NCI-H1048 (cell line): Measurements from ENCODE around the gene ADGRD1.

ENCODE experiments used
- DNase-seq: peaks from one replicate; lab custom pipeline; 2025; lab: John Stamatoyannopoulos, UW

ADGRD1 gene

DNA sequence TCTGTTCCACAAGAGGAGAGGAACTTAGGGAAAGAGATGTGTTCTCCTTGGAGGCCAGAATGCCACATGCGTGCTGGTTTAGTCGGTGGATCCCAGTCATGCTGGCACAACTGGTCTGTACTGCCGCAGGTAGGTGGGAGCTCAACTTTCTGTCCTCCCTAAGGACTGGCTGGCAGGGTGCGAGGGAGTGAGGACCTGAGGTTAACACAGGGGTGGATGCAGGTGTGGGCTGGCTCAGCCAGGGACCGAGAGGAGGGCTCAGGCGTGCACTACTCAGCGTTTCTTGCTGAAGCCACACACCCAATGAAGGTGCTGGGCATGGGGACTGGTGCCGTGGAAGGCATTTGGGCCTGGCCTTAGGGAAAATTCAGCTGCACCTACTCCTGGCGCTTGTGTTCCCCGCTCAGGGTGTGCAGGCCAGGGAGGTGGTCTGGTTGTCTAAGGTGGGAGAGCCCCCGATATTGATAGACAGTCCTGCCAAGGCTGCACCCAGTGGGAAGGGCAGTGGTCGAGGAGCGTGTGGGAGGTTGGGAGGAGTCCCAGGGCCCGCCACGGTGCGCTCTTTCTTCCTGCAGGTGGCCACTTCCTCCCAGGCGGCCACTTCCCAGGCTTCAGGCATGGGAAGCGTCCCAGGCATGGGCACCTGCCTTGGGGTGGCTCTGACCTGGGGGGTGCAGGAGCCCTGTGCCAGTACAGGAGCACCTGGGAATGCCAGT, 138.4 kb downstream of the ADGRD1 start:
- no peak for DNase-seq

DNA sequence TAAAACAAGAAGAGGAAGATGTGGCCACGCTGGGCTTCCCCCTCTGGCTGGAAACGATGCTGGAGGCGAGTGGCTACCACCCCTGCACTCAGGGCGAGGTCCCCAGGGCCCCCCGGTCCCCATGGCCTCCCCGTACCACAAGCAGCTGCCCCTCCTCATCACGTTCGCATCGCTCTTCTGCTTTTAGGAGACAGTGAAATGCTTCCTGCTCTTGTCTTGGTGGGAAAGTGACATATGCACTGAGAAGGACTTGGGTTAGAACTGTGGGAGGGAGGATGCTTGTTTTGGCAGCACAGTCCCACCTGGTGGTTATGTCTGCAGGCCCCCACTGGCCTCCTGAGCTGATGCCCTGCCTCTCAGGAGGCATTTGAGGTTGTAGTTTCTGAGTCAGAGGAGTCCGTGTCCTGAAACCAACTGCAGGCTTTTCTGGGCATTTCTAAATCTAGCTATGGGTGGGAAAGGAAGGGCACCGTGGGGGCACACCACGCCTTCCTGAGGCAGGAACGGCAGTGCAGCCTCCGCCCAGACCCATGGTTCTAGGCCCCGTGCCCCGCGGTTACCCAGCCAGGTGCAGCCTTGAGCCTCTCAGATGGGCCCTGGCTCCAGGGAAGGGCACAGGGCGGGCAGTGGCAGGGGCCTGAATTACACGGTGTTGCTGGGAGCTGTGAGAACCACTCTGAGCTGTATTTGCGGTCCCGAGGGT, 139.3 kb downstream of the ADGRD1 start:
- no peak for DNase-seq

DNA sequence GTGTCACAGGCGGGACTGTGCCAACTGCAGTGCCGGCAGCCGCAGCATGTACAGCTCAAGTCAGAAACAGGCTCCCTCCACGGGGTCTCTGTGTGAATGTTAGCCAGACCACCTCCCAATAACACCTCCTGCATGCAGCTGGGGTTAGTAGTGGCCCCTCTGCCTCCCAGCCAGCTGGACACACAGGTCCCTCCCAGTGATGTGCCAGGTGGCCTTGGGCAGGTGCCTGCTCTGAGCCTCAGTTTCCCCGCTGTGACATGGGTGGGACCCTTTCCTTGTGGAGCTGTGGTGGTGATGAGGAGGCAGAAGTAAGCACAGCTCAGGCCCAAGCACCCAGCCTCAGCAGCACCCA, 139.9 kb downstream of the ADGRD1 start:
- DNase-seq, result no peak

DNA sequence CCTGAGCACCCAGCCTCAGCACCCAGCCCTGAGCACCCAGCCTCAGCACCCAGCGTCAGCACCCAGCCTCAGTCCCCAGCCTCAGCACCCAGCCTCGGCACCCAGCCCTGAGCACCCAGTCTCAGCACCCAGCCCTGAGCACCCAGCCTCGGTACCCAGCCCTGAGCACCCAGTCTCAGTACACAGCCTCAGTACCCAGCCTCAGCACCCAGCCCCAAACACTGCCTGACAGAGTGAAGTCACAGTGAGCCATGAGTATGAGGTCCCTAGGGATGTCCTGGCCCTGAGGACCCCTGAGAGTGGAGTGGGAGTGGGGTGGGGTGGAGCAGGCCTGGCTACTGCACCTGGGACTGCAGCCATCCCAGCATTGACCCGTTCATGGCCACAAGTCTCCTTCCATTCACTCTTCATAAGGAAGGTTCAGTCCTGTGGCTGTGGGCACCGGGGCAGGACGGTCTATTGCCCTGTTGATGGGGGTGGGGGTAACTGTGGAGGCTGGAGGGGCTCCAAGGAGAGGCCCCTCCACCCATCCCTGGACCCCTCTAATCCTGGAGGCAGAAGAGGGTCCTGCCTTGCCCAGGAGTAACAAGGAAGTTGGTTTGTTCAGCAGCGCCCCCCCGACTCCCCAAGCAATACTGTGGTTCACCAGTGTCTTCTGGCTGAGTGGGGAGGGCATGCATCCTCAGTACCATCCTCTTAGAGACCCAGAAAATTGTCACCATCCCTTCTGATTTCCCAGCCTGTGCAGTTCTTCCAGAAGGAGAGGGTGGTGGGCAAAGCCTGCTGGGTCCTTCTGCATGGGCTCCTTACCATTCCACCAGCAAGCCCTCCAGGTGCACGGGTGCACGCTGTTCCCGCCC, 140.5 kb downstream of the ADGRD1 start:
- DNase-seq, result no peak

DNA sequence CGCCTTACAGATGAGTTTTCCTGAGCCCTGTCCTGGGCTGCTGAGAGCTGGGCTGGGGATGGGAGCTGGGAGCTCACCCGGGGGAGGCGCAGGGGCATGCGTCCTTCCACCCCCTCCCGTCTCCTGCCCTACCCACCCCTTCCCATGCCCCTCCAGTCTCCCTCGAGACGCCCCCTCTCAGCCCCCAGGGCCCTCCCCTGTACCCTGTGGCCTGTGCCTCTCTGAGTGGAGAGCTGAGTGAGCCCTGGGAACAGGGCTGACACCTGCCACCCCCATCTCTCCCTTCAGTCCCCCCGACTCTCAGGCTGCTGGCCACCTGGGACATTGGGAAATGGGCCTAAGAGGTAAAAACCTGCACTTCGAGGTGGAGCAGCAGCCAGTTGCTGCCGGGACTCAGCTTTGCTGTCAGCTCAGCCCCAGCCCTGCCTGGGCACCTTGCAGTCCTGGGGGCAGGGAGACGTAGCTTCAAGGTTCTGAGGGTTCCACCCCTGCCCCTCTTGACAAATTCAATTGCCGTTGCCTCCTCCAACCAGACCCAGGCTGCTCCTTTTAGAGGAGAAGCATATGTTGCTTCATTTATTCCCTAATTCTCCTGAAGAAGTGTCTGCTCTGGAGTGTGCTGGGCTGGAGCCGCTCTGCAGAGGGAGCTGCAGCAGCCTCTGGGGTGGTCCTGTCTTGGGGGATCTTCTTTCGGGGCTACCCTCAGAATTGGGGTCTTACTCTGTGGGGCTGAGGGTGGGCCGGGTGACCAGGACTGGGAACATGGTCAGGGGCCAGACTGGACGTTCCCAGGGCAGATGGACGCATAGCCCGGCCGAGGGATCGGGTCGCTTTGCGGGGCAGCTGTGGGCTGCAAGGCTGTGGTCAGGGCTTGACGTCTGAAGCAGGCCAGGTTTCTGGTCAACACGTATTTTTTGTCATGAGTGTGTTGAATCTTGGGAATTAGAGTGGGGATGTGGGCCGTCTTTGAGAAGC, 141.4 kb downstream of the ADGRD1 start:
- no peak for DNase-seq

DNA sequence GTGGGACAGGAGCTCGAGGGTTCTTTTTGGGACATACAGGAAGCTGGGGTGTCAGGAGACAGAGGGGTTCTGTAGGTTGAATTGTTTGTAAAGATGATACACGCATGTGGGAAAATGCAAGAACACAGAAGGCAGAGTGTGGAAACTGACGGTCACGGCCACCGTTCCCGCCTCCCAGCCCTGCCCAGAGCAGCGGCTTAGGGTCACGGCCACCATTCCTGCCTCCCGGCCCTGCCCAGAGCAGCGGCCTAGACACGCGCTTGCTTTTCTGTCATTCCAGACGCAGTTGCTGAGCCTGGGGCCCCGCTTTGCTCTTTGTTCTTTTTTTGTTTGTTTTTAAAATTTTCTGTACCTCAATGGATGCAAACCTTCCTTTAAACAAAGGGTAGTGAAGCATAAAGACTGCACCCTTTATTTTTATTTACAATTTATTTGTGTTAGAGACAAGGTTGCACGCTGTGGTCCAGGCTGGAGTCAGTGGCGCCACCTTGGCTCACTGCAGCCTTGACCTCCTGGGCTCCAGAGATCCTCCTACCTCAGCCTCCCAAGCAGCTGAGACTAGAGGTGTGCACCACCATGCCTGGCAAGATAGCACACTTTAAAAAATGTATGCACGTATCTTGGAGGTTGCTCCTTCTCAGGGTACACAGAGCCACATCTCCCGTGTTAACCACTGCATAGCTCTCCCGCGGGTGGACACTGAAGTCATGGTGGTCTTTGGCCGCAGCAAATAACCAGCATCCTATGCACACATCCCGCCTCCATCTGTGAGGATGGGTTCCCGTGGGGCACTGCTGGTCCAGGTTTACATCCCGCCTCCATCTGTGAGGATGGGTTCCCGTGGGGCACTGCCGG, 142.3 kb downstream of the ADGRD1 start:
- DNase-seq, result no peak

DNA sequence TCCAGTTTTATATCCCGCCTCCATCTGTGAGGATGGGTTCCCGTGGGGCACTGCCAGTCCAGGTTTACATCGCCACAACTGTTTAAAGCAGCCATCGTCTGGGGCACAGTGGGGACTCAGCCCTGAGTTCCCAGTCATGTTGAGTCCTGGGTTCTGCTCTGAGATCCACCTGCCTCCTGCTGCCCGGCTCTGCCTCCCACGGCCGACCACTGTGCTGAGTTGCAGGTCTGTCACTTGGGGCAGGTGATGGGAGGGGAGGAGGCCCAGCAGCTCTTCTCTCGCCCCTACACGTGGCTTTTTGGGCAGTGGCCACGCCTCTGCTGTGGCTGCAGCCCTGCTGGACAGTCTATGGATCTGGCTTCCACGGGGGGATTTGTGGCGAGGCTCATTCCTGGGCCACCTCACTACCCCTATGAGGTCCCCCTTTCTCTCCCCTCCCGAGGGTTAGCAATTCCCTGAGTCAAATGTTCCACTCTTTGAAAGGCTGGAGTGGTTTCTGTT, 143.0 kb downstream of the ADGRD1 start:
- DNase-seq, result no peak

DNA sequence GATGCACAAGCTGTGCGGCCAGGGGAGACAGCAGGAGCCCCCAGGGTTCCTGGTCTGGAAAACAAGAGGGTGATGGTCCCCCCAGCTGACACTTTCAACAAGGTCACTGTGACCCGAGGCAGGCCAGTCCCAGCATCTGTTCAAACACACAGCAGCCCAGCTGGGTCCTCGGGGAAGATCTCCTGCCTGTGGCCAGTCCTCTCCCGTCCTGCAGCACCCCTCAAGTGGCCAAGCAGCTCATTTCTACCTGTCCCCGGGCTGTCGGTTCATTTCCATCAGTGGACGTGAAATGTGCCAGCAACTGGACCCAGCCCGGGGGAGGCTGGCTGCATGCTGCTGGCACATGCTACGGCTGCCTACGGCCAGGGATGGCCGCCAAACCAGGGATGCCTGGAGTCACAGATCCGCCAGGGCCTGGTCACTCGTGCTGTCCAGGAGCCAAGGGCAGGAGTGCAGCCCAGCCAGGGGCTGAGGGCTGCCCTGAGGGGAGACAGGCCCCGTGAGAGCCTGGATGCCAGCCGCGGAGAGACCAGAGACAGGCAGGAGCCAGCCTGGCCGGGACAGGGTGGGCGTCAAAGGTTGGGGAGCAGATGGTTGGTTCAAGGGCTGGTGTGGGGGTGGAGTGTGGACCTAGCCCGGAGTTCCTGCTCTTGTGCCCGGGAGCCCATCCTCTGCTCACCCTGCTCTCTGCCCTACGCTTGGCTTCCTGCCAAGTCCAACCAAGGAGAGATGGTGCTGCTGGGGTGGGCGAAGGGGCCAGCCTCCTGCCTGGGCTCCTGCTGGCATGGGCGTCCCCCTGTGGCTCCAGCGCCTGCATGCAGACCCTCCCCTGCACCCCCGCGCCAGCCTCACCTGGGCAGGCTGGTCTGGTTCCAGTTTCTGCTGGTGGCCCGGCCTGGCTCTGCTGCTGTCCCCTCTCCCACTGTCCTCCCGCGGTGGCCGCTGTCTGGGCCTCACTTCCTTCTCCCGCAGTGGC, 143.8 kb downstream of the ADGRD1 start:
- no peak for DNase-seq

DNA sequence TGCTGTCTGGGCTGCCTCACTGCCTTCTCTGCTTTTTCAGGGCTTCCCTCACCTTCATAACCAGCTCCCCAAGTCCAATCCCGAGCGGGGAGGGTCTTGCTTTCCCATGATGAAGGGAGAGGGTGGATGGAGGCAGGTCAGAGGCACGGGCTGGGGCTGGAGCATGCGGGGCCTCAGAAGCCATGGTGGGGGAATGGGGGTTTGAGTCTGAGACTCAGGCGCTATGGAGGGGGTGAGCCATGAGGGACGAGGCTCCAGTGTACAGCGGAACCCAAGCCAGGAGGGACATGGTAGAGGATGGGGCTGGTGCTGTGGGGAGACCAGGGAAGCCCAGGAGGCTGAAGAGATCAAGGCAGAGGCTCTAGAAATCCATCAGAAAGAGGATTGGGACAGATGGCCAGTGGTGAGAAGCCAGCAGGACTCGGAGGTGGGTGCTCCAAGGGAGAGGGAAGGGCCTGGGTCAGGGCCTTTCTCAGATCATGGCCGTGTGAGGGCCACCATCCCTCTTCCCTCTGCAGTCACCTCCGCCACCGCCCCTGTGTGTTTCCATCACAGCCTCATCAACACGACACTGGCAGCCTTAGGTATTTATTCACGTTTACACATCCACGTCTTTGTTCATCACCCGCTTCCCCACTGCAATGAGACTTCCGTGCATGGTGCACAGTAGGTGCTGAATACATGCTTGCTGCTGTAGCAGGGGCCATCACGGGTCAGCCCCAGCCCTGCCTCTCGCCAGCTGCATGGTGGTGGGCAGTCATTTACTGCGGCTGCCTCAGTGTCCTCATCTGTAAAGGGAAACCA, 144.7 kb downstream of the ADGRD1 start:
- no peak for DNase-seq

DNA sequence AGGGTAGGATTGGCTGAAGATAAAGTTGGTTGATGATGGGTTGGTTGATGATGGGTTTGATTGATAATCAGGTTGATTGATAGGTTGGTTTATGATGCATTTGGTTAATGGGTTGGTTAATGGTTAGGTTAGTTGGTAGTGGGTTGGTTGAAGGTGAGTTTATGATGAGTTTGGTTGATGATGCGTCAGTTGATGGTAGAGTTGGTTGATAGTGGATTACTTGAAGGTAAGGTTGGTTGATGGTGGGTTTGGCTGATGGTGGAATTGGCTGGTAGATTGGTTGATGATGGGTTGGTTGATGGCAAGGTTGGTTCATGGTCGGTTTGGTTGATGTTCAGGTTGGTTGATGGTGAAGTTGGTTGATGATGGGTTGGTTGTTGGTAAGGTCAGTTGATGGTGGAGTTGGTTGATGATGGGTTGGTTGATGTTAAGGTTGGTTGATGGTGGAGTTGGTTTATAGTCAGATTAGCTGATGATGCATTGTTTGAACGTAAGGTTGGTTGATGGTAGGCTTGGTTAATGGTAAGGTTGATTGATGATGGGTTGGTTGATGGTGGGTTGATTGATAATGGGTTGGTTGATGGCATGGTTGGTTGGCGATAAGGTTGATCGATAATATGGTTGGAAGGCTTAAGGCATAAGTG, 146.4 kb downstream of the ADGRD1 start:
- no peak for DNase-seq

DNA sequence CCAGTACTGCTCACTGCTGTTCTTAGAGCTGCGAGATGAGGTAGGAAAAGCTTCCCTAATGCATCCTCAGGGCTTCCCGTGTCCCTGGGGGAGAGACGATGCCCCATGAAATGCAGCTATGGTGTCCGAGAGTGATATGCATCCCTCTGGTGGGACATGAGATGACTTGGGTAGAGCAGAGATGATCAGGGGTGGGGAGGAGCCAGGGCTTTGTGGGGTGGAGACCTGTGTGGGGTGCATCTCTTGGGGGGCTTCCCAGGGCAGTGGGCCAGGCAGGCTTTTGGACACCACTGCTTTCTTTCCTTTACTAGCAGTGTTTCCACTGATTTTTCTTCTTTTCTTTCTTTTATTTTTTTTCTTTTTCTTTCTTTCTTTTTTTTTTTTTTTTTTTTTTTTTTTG, 147.3 kb downstream of the ADGRD1 start:
- DNase-seq, result no peak

DNA sequence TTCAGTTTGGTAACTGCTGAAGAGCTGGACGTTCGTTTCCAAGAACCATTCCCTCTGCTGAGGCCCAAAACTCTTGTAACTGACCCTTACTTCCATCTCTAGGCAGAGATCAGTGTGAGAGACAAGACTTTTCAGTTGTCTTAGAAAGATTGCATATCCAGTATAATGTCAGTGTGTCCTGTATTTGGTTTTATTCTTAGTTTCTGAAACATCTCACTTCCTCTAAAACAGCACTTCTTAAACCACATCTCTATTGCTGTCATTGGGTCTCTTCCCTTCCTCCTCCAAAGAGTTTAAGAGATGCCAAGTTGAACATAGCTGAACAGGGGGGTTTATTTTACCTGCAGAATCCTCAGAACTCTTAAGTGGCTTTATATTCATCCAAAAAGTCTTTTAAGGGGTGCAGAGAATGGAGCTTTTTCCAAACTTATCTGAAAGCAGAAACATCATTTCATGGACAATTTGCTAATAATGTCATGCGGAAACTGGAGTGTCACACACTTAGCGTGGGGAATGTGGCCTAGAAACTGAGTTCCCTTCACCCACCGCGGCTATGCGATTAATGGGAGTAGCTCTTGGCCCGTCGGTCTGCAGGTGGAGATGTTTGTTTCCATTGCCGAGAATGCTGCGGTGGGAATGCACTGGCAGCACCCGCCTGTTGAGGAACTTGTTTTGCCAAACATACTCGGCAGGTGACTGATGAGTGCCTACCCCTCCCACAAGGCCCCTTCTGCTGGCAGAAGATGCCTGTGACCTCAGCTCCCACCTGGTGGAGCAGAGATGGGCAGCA, 148.2 kb downstream of the ADGRD1 start:
- DNase-seq, result no peak

DNA sequence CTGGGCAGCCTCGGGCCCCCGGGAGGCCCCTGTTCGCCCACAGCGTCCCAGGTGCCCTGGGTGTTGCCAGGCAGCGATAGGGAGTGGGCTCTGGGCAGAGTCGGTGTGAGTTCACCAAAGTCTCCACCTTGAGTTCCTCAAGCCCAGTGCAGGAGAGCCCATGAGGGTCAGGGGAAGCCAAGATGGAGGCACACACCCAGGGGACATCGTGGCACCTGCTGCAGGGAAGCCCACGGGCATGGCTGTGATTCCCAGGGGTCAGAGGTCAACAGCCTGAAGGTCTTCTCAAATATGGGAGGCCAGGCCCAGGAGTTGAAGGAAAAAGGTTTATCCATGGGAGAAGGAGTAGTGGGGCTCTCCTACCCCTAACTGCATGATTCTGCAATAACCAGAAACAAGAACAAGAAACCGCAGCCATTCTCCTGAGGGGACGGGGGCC, 148.8 kb downstream of the ADGRD1 start:
- DNase-seq, result no peak

DNA sequence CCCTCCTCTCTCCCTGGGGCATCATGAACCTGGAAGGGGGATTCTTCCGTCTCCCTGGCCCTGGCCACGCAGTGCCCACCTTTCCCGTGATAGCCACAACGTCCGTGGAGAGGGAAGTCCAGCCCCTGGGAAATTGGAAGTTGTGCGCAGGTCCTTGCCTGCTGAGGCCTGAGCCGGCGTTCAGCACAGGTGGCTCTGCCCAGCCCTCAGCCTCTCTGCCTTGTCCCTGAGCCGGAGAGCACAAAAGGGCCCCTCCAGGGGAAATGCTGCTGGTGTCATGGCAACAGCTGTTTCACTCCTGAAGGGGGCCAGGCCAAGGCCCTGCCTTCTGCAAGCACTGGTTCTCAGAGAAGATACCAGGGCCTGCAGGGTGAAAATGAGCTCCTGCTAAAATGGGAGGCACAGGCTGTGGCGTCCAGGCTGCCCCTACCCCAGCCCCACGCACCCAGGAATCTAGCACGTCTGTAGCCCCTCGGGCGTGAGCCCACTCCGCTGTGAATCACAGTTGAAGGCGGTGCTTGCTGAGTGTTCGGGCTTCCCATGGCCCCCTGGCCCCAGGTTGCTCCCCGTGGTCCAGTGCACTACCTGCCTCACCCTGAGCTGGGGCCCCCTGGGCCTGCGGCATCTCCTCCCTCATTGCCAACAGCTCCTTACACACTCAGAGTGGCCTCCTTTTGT, 149.4 kb downstream of the ADGRD1 start:
- no peak for DNase-seq

DNA sequence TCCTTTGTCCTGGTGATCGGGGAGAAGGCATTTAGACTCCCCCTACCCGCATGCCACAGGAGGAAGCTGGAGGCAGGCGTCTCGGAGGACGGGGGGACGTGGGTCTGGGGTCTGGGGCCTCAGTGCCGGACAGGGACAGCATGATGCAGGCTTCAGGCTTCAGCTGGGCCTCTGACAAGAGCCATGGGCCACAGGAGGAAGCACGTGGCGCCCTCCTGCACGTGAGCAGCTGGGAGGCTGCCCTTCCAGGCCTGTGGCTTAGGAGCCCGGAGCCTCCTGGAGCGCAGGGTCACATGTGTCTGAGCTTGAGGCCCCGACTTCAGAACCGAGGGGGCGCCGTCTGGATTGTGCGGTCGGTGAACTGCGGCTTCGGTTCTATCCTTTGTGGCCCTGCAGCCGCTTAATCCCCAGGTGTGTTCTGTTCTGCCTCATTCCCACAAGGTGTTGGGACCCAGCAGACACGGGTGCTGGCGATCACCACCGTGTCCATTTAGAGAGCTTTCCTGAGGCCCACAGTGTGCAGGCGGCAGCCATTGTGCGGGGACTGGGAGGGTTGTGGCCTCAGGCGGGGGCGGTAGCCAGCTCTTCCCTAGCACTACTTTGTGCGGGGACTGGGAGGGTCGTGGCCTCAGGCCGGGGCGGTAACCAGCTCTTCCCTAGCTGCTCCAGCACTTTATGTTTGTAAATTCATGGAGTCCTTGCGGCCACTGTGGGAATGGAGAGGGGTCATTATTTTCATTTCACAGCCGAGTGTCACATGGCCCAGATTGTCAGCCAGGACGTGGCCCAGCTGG, 150.2 kb downstream of the ADGRD1 start:
- no peak for DNase-seq
